HL-60 (cell line): ENCODE data around the gene FMNL3.

Experiments
- GABPA ChIP-seq: IDR thresholded peaks from 2 replicates; pipeline ENCODE4 v1.6.1; 2012; ENCODE audit warnings: low read depth
- POLR2AphosphoS5 ChIP-seq: IDR thresholded peaks from 2 replicates; pipeline ENCODE4 v1.6.1; 2012; ENCODE audit warnings: low read depth
- TF ChIP-seq, protein P1 (sequence below): IDR thresholded peaks from one replicate; pipeline ENCODE4 v1.5.1; 2011; ENCODE audit warnings: low read length, control low read depth, inconsistent platforms; ENCODE audit not compliant: insufficient read depth

DNA sequence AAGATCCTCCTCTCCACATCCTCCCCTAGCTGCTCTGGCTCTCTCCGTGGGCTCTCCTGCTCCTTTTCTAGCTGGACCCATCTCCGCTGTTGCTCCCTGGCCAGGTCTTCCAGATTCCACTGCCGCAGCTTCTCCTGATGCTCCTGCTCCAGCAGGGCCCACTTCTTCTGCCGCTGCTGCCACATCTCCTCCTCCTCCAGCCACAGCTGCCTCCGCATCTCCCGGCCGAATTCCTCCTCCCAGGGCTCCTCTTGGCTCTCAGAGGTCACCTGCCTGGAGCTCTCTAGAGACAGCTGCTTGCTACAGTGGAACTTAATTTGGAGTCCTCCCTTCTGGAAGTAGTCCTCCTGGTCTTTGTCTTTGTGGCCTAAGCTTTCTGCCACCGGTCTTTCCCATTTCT is 107.2 kb downstream of the FMNL3 start:
- TF ChIP-seq, protein P1, sequence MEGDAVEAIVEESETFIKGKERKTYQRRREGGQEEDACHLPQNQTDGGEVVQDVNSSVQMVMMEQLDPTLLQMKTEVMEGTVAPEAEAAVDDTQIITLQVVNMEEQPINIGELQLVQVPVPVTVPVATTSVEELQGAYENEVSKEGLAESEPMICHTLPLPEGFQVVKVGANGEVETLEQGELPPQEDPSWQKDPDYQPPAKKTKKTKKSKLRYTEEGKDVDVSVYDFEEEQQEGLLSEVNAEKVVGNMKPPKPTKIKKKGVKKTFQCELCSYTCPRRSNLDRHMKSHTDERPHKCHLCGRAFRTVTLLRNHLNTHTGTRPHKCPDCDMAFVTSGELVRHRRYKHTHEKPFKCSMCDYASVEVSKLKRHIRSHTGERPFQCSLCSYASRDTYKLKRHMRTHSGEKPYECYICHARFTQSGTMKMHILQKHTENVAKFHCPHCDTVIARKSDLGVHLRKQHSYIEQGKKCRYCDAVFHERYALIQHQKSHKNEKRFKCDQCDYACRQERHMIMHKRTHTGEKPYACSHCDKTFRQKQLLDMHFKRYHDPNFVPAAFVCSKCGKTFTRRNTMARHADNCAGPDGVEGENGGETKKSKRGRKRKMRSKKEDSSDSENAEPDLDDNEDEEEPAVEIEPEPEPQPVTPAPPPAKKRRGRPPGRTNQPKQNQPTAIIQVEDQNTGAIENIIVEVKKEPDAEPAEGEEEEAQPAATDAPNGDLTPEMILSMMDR, result no peak
- TF ChIP-seq GABPA (no peak), POLR2AphosphoS5 (no peak)
